ENCODE data around the gene QPRT.
A peak's percentile ranks its signal among the peaks of the same experiment; 100 is the strongest.
"Not testable (repeated sequence)": the region's sequence is repeated elsewhere in the genome, so short reads cannot be mapped to it uniquely, and the experiment has no call there.

The QPRT gene

GRCh38 chr16:29694384-29695195, 15.6 kb downstream of the QPRT start:
- DNase-seq (ENCODE audit: low spot score in 2 of 2) (no peak), ATAC-seq (ENCODE audit: low read depth) (no peak)
- Mint-ChIP-seq H3K36me3 (no peaks in the 10 kb centered on the region), H3K4me1 (peaks cover 10% of the 10 kb centered on the region), H3K27me3 (peaks cover 3% of the 10 kb centered on the region), H3K4me3 (no peak overlapping the region), H3K9me3 (peaks cover 4% of the 10 kb centered on the region), H3K27ac (no peak overlapping the region)

GRCh38 chr16:29695675-29696074, 16.7 kb downstream of the QPRT start:
- not testable (repeated sequence) for ATAC-seq (ENCODE audit: low read depth); DNase-seq (ENCODE audit: low spot score in 2 of 2); H3K4me1 Mint-ChIP-seq; H3K4me3 Mint-ChIP-seq; H3K9me3 Mint-ChIP-seq; H3K36me3 Mint-ChIP-seq; H3K27me3 Mint-ChIP-seq; H3K27ac Mint-ChIP-seq

- DNase-seq (ENCODE audit: low spot score in 2 of 2) (no peak), ATAC-seq (ENCODE audit: low read depth) (no peak)
- H3K36me3 Mint-ChIP-seq: no peaks in the 10 kb centered on the region
- H3K27ac Mint-ChIP-seq: no peak overlapping the region
- no peak overlapping the region for H3K4me3 Mint-ChIP-seq
- peaks cover 10% of the 10 kb centered on the region for H3K4me1 Mint-ChIP-seq
- H3K27me3 Mint-ChIP-seq: peaks cover 3% of the 10 kb centered on the region
- H3K9me3 Mint-ChIP-seq: peaks cover 9% of the 10 kb centered on the region
Measured at GRCh38 chr16:29696881-29697331, 17.9 kb downstream of the QPRT start.

GRCh38 chr16:29697391-29697790, 18.4 kb downstream of the QPRT start:
- Mint-ChIP-seq H3K4me3 (no peak overlapping the region), H3K4me1 (peaks cover 15% of the 10 kb centered on the region), H3K27me3 (peaks cover 3% of the 10 kb centered on the region), H3K27ac (no peak overlapping the region), H3K9me3 (peaks cover 9% of the 10 kb centered on the region), H3K36me3 (no peaks in the 10 kb centered on the region)
- ATAC-seq (ENCODE audit: low read depth) (no peak), DNase-seq (ENCODE audit: low spot score in 2 of 2) (no peak)

- Mint-ChIP-seq H3K4me3 (no peak overlapping the region), H3K36me3 (no peaks in the 10 kb centered on the region), H3K27me3 (peaks cover 3% of the 10 kb centered on the region), H3K4me1 (peaks cover 21% of the 10 kb centered on the region), H3K9me3 (peaks cover 9% of the 10 kb centered on the region), H3K27ac (no peak overlapping the region)
- DNase-seq (ENCODE audit: low spot score in 2 of 2): no peak
- no peak for ATAC-seq (ENCODE audit: low read depth)
Measured at GRCh38 chr16:29698042-29698441, 19.1 kb downstream of the QPRT start.

GRCh38 chr16:29698484-29699323, 19.7 kb downstream of the QPRT start:
- H3K4me3 Mint-ChIP-seq: no peak overlapping the region
- ATAC-seq (ENCODE audit: low read depth) (no peak), DNase-seq (ENCODE audit: low spot score in 2 of 2) (no peak)
- no peaks in the 10 kb centered on the region for H3K36me3 Mint-ChIP-seq
- H3K4me1 Mint-ChIP-seq: peaks cover 21% of the 10 kb centered on the region
- H3K27ac Mint-ChIP-seq: peak overlapping the region; percentile 42
- H3K9me3 Mint-ChIP-seq: peaks cover 9% of the 10 kb centered on the region
- H3K27me3 Mint-ChIP-seq: peaks cover 3% of the 10 kb centered on the region

- no peak for DNase-seq (ENCODE audit: low spot score in 2 of 2)
- peaks cover 21% of the 10 kb centered on the region for H3K4me1 Mint-ChIP-seq
- H3K27me3 Mint-ChIP-seq: peaks cover 3% of the 10 kb centered on the region
- no peak for ATAC-seq (ENCODE audit: low read depth)
- no peak overlapping the region for H3K4me3 Mint-ChIP-seq
- peaks cover 9% of the 10 kb centered on the region for H3K9me3 Mint-ChIP-seq
- H3K36me3 Mint-ChIP-seq: no peaks in the 10 kb centered on the region
- peak overlapping the region; percentile 42 for H3K27ac Mint-ChIP-seq
Measured at GRCh38 chr16:29699324-29700219, 20.6 kb downstream of the QPRT start.

- H3K4me3 Mint-ChIP-seq: peak overlapping the region; percentile 25
- H3K27me3 Mint-ChIP-seq: peaks cover 3% of the 10 kb centered on the region
- H3K36me3 Mint-ChIP-seq: no peaks in the 10 kb centered on the region
- ATAC-seq (ENCODE audit: low read depth) (peak; percentile 30), DNase-seq (ENCODE audit: low spot score in 2 of 2) (peak; percentile 59 to 62)
- peak overlapping the region; percentile 36 for H3K27ac Mint-ChIP-seq
- peaks cover 9% of the 10 kb centered on the region for H3K9me3 Mint-ChIP-seq
- H3K4me1 Mint-ChIP-seq: peaks cover 21% of the 10 kb centered on the region
Measured at GRCh38 chr16:29700253-29700987, 21.4 kb downstream of the QPRT start.

- Mint-ChIP-seq H3K4me3 (peak overlapping the region; percentile 27), H3K9me3 (peaks cover 9% of the 10 kb centered on the region)
Measured at GRCh38 chr16:29701214-29701555, 22.2 kb downstream of the QPRT start.

GRCh38 chr16:29702269-29702668, 23.3 kb downstream of the QPRT start:
- H3K27me3 Mint-ChIP-seq: peaks cover 3% of the 10 kb centered on the region
- H3K9me3 Mint-ChIP-seq: peaks cover 9% of the 10 kb centered on the region
- DNase-seq (ENCODE audit: low spot score in 2 of 2) (no peak), ATAC-seq (ENCODE audit: low read depth) (peak; percentile 57)
- no peaks in the 10 kb centered on the region for H3K36me3 Mint-ChIP-seq
- H3K4me3 Mint-ChIP-seq: peak overlapping the region; percentile 87
- H3K27ac Mint-ChIP-seq: peak overlapping the region; percentile 96
- peaks cover 21% of the 10 kb centered on the region for H3K4me1 Mint-ChIP-seq

More at GRCh38 chr16:29701214-29701555, 22.2 kb downstream of the QPRT start:
- Mint-ChIP-seq H3K27me3 (peaks cover 3% of the 10 kb centered on the region), H3K4me1 (peaks cover 21% of the 10 kb centered on the region), H3K27ac (peak overlapping the region; percentile 96), H3K36me3 (no peaks in the 10 kb centered on the region)
- ATAC-seq (ENCODE audit: low read depth): no peak
- DNase-seq (ENCODE audit: low spot score in 2 of 2): no peak

- ATAC-seq (ENCODE audit: low read depth): no peak
- Mint-ChIP-seq H3K27ac (no peak overlapping the region), H3K4me1 (peaks cover 31% of the 10 kb centered on the region)
Measured at GRCh38 chr16:29705030-29705429, 26.1 kb downstream of the QPRT start.

GRCh38 chr16:29707160-29707559, 28.2 kb downstream of the QPRT start:
- not testable (repeated sequence) for H3K9me3 Mint-ChIP-seq; DNase-seq (ENCODE audit: low spot score in 2 of 2); H3K36me3 Mint-ChIP-seq; H3K27ac Mint-ChIP-seq; H3K27me3 Mint-ChIP-seq; ATAC-seq (ENCODE audit: low read depth); H3K4me3 Mint-ChIP-seq
- peaks cover 23% of the 10 kb centered on the region for H3K4me1 Mint-ChIP-seq

More at GRCh38 chr16:29705030-29705429, 26.1 kb downstream of the QPRT start:
- H3K27me3 Mint-ChIP-seq: peaks cover 2% of the 10 kb centered on the region
- H3K9me3 Mint-ChIP-seq: peaks cover 2% of the 10 kb centered on the region
- no peaks in the 10 kb centered on the region for H3K36me3 Mint-ChIP-seq
- no peak overlapping the region for H3K4me3 Mint-ChIP-seq
- no peak for DNase-seq (ENCODE audit: low spot score in 2 of 2)
